Superior temporal gyrus (tissue), 1 donor: Measurements from ENCODE around the gene CIBAR2.
A peak's percentile ranks its signal among the peaks of the same experiment; 100 is the strongest.

Experiments
- DNase-seq: peaks from one replicate; pipeline ENCODE4 v3.0.0-alpha.2; 2016; ENCODE audit errors: extremely low spot score

The CIBAR2 gene

DNA sequence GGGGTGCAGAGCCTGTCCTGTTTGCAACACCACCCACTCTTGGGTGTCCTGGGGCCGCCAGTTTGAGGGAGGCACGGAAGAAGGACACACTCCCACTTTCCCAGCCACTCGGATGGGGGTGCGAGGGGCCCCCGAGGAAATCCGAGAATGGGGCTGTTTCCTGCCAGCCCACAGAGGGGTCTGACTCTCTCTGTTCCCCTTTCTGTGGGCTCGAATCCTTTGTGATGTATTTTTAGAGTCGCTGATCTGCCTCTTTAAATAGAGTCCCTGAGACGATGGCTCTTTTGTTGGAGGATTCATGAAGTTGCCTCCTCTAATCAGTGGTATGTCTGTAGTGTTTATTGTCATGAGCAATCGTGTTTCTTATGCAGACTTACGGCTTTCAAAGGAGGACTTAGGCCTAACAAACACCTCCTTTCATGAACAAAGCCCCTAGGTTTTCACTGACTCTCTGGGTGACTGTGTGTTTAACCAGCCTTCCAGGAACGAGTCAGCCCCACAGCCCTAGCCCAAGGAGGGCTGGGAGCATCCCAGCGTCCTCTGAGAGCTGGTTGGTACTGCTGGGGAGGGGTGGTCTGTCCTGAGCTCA lies 29.1 kb downstream of the CIBAR2 start:
- DNase-seq: peak; percentile 43

DNA sequence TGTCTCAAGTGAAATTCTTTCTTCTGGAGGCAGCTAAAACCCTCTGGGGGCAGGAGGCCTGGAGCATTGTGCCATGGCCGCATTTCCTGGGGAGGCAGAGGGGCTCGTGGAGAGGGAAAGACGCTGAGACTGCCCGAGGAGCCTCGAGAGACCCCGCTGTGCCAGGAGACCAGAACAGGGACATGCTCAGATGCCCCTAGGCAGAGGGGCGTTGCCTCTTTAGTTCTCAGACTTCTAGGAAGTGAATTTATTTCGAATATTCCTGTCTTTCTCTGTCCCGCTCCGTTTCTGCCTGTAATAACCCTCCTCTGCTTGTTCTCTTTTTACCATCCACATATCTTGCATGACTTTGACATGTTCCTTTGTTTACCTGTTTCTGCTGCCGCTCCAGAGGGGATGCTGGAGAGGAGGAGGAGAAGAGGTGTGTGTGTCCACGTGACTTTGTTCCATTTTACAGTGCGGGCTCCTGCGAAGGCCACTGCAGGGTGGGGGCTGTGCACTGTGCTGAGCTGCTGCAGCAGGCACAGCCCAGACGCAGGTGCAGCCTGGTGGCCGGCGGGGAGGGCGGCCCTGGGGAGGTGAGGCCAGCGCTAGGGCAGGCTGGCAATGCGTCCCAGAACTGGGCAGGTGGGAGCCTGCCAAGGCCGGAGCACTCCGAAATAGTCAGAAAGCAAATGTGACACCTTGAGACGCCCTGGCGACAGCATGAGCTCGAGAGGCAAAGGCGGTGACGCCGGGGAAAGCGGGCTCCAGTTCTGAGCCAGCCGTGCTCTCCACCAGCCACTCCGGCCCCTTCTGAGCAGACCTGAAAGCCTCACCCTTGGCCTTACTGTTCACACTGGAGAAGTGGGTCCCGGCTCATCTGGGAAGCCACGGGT lies 29.9 kb downstream of the CIBAR2 start:
- no peak for DNase-seq

DNA sequence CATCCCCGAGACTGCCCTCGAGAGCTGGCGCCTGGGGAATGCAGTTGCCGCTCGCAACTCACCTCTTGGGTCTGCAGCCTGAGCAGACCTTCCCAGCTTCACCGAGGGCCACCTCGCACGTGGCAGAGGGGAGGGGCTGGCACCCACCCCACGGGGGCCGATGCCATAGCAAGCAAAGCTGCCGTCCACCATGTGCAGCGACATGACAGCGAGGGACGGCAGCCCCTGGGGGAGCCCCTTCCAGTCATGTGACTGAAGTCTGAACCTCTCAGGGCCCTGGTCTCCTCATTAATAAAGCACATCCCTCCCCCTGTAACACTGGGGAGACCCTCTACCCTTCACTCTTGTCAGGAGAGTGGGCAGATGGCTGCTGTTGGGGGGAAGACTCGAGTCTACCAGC lies 30.5 kb downstream of the CIBAR2 start:
- DNase-seq: no peak

DNA sequence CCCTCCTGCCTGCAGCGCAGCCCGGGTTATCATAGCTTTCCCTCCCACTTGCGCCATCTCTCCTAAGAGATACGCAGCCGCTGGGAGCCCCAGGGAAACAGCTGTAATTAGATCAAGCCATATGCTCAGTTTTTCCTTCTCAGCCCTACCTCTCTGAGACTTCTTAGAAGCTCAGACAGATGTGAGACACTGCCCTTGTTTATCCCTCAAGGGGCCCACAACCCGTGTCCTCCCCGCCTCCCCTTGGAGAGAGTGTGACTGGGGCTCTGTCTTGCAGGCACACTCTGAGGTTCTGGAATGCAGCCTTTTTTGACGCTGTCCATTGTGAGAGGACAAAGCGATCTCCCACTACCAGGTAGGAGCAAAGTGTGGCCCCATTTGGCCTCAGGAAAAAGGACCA lies 31.2 kb downstream of the CIBAR2 start:
- DNase-seq: no peak

DNA sequence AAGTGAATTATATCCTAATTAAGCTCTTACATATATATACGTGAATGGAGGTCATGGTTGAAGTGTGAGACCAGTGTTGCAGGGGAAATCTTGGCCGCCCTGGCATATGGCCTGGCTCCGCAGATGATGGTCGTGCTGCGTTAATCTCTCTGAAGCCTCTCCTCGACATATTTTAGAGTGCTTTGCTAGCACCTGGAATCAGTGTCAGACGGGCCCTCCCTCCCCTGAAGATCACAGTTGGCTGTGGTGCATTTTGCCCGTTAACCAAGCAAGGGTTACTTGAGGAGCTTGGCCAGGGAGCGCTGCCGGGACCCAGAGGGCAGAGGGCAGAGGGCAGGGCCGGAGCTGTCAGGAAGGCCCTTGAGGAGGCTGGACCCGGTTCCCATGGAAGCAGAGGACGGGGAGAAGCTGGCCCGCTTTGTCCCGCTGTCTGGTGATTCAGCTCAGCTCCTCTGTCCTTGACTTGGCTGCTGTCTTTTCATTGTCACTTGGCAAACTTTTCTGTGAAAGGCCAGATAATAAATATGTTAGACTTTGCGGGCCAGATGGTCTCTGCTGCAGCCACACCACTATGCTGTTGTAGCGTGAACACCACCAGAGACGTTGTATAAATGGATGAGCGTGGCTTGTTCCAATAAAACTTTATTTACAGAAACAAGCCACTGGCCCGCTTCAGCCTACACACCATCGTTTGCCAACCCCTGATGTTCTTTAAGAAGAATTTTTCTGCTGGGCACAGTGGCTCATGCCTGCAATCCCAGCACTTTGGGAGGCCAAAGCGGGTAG lies 32.3 kb downstream of the CIBAR2 start:
- no peak for DNase-seq

DNA sequence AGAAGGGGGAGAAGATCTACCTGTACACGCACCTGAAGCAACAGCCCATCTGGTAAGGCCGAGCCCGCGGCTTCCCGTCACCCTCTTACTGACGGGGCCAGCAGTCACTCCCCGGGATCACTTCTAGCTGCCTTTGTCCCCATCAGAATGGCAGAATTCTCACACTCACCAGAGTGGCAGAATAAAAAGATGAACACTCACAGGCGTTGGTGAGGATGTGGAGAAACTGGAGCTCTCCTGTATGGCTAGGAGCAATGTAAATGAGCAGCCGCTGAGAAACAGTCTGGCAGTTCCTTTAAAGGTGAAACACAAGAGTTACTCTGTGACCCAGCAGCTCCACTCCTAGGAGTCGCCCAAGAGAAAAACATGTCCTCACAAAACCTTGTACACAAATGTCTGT lies 33.3 kb downstream of the CIBAR2 start:
- DNase-seq: no peak

DNA sequence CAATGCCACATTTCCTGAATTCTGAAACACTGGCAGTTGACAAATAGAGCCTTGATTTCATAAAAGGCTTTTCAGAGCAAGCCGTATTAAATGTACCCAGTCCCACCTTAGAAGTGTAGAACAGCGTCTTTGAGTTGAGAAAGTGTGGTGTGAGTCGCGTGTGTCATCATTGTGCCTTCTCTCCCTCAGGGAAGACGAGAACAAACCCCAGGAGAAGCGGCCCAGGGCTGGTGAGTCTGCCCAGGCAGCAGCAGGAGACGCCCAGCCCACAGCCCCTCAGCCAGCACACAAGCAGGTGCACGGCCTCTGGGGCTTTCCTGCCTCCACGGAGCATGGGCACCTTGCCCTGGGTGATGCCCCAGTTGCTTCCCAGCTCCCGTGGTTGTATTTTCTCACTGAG lies 34.0 kb downstream of the CIBAR2 start:
- no peak for DNase-seq

DNA sequence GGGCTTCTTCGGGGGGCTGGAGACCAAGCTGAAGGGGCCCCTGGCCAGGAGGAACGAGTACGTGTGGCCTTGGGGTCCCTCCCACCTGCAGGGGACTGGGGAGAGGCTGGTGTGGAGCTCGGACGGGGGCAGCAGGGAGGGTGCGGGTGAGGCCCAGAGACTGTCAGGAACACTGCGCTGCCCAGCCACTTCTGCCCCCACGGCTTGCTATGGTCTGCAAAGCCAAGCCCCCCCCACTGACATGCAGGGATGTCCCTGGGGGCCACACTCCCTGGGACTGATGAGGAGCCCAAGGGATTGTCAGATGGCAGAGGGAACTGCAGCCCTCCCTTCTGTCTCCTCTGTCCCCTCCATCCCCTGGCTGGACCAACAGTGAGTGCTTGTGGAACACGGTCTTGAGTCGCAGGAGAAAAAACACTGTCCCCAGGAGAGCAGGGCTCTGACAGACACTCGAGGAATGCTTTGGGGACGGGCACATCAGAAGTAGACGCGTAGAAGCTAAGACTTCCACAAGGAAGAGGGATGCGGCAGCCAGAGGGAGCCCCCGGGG lies 34.6 kb downstream of the CIBAR2 start:
- no peak for DNase-seq

DNA sequence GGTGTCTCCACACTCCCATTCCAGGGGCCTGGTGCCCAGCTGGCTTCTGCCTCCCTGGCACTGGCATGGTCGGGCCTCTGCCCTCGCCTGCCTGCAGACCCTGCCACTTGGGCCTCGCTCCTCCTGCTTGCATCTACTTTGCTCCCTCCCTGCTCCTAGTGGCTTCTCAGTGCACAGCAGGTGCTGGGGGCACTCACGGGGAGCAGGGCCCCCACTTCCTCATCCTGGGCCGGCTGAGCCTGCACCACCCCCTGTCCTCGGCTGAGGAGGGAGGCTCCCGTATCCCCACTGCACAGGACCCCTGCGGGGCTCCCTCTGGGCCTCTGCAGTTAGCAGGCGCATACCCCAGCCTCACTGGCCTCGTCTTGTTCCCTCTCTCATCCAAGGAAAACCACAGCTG lies 35.2 kb downstream of the CIBAR2 start:
- no peak for DNase-seq

DNA sequence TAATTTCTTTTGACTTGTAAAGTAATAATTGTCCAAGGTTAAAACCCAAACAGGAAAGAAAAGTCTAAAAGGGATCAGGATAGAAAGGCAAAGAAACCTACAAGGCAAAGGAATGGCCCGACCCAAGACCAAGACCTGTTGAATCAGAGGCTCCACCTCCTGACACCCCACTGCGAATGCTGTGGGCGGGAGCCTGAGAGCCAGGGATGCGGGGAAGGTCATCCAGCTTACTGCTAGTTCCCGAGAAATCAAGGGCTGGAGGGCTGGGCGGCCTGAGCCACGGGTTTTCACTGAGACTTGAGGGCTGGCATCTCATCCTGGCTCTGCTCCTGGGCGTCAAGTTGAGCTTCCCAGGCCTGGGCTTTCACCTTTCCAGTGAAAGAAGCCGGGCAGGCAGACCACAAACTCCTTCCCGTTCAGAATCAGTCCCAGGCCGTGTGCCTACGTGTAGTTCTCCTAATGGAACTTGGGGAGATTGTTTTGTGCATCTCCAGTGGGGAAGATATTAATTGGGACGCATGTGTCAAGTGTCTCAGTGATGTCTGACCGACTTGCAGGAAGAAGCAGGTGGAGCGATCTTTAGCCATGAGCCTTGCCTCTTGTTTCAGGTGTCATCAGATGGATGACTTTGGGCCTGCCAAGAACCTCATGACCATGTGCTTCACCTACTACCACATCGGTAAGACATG lies 36.9 kb downstream of the CIBAR2 start:
- DNase-seq: no peak

DNA sequence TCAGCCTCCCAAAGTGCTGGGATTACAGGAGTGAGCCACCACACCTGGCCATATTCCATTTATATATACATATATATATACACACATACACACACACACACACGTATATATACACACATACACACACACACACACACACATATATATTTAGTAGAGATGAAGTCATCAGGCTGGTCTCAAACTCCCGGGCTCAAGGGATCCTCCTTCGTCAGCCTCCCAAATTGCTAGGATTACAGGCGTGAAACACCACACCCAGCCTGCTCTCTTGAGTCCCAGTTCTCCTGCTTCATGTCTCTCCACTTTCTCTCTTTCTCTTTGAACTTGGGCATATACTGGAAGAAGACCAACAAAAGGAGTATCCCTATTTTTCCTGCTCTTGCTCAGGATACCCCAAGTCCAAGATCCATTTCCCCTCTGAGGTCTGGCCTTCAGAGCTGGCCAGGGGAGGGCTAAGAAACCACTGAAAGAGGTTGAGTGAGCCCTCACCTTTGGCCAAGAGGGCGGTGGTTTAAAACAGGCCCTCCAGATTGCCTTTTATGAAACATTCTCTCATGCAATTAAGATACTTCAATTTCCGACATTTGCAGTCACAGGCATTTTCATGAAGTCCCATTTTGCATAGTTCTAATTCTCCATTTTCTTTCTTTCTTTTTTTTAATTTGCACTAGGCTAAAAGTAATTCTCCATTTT lies 37.9 kb downstream of the CIBAR2 start:
- no peak for DNase-seq

DNA sequence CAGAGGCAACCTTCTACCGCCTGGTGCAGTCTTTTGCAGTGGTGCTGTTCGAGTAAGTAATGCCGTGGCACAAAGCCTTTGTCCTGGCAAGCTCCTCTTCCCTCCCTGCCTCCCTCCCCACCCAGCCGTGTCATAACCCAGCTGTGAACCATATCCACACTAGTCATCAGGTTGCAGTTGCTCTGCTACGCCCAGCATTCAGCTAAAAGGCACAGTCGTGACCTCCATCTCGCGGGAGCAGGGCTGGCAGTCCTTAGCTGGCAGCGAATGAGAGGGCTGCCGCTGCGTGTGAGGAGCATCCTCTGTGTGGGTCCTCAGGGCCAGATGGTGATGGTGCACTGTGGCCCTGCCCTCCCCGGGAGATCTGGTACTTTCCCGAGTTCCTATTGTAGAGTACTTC lies 39.3 kb downstream of the CIBAR2 start:
- no peak for DNase-seq

DNA sequence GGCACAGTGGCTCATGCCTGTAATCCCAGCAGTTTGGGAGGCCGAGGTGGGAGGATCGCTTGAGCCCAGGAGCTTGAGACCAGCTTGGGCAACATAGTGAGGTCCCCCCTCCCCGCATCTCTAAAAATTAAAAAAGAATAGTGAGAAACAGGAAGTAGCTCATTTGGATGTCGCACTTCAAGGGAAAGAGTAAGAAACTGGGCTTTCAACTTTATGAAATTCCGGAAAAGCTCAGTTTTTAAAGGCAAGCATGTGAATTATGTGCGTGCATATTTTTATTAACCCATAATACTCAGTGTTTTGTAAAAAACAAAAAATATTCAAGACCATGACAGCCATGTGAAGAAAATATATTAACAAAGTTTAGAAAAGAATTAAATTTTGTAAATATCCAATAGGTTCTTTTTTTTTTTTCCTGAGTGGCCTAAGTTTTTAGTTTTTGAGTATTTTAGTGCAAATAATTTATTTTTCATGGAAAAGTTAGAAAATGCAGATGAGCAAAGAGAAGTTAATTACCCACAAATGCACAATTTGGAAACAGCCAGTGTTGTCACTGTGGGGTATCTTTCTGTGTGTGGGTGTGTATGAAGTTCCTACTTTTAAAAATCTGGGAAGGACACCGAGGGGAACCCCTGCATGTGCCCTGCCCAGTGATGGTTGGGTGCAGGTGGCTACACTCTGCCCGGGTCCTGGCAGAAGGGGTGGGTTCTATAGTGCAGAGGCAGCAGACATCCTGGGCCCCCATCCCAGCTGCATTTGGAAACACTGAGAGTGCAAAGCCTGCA lies 40.0 kb downstream of the CIBAR2 start:
- DNase-seq: no peak

DNA sequence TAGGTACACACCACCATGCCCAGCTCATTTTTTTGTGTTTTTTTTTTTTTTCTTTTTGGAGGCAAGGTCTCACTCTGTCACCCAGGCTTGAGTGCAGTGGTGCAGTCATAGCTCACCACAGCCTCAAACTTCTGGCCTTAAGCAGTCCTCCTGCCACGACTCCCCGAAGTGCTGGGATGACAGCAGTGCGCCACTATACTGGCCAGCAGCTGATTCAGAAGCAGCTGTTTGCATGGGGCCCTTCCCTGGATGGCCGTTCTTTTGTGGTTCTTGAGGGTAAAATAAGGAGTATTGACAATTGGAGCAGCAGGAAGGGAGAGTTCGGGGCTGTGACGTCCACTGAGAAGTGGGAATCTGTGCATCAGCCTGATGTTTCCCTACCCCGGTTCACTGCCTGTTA lies 43.1 kb downstream of the CIBAR2 start:
- DNase-seq: no peak

DNA sequence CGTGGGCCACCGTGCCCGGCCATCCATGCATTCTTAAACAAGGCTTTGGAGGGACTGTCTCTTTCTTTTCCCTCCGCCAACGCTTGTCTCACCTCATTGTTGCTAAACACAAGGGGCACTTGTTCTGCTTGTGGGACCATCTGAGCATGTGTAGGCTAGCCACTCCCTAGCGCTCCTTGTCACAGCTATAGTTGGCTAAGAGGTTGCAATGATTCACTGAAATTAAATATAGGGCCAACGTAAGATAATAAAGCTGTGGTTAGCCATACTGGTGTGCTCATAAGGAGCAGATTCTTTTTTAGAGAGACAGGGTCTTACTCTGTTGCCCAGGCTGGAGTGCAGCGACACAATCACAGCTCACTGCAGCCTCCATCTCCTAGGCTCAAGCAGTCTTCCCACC lies 43.5 kb downstream of the CIBAR2 start:
- DNase-seq: no peak

DNA sequence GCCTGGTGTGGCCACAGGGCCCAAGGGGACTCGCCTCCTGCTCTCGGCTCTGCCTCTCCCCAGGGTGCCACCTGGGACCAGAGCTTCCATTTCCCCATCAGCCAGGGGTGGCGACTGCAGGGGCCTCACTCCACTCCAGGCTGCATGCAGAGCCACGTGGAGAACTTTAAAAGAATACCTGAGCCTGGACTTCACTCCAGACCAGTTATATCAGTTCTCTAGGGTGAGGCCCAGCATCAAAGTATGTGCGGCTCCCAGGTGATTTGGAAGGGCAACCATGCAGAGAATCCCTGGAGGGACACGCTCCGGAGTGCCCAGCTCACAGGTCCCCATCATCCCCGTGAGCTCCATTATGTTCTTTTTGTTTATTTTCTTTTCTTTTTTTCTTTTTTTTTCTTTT lies 44.8 kb downstream of the CIBAR2 start:
- DNase-seq: no peak

DNA sequence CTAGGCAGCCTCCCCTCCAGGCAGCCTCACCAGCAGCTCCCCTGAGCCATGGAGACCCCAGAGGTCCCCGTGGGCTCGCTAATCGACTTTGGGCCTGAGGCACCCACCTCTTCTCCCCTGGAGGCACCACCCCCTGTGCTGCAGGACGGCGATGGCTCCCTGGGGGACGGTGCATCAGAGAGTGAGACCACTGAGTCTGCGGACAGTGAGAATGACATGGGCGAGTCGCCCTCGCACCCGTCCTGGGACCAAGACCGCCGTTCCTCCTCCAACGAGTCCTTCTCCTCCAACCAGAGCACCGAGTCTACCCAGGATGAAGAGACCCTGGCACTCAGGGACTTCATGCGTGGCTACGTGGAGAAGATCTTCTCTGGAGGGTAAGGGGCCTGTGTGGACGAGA lies 45.2 kb downstream of the CIBAR2 start:
- no peak for DNase-seq

DNA sequence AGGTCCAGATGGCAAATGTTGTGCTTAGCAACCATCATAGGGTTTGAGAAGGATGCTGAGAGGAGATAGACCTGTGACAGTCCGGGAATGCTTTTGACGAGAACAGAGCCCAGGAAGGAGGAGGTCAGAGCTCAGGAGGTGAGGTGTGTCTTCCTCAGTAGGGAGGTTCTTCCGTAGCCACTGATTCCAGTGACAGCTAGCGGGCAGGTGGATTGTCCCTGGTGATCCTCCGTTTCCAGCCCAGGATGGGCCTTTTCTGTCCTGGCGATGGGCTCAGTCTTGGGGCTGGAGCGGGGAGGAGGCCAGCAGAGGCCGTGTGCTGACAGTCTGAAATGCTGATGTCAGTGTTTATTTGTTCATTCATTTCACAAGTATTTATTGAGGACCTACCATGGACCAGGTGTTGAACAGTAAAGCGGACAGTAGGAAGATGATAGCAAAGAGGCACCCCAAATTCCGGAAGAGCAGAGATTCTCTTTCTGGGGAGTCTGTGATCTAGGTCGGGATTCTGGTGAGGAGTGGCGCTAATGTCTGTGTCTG lies 45.9 kb downstream of the CIBAR2 start:
- DNase-seq: no peak

DNA sequence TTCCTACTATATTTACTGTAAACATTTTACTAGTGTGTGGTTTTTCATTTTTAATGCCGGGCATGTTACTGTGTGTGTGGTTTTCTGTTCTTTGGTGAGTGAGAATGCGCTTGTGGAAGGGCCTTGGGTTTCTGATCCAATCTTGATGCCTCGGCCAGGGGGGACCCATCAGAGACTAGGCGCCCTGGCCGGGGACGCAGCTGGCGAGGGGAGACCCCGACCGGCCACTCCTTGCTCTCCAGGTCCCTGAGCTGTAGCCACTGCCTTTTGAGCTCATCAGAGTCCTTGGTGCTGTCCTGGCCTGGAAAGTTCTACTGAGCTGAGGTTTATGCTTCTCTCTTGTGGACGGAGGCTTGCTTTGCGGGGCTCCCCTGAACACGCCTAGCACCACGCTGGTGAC lies 47.2 kb downstream of the CIBAR2 start:
- no peak for DNase-seq

DNA sequence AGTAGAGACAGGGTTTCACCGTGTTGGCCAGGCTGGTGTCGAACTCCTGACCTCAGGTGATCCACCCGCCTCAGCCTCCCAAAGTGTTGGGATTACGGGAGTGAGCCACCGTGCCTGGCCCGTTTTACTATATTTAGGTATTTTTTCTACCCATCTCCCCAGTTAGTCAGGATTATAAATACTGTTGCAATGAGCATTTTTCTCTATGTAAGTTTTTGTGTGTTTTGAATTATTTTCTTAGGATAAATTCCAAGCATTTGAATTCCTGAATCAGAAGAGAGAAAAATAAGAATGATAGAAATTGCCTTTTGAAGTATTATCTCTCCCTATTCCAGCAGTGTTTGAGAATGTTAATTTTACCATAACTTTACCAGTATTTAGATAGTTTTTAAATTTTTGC lies 48.1 kb downstream of the CIBAR2 start:
- DNase-seq: no peak
